Upper lobe of left lung (tissue), 4 donors: ENCODE results near the gene PVALEF.
A peak's percentile ranks its signal among the peaks of the same experiment; 100 is the strongest.

Source experiments
- EP300 ChIP-seq, 4 donors: sonication (generic); formaldehyde crosslinking; IDR thresholded peaks; one replicate each; pipeline ENCODE4 v1.5.1; 2017; ENCODE audit warnings: antibody characterized with exemption in 4 of 4, control low read depth in 2 of 4
- POLR2A ChIP-seq, 4 donors: fragments of 450-650 bp; IDR thresholded peaks; one replicate each; pipeline ENCODE4 v1.5.1; 2016 to 2017; ENCODE audit warnings: antibody characterized with exemption in 4 of 4, mild to moderate bottlenecking in 2 of 4
- POLR2AphosphoS5 ChIP-seq, 2 donors: sonication (generic); formaldehyde crosslinking; IDR thresholded peaks; one replicate each; pipeline ENCODE4 v1.5.1; 2017; ENCODE audit warnings: antibody characterized with exemption in 2 of 2
- TF ChIP-seq, protein P1 (sequence below), 6 experiments: fragments of 450-650 bp in 4 of 6; fragments of 200-600 bp in 2 of 6; sonication (generic) in 2 of 6; IDR thresholded peaks; one replicate each; pipeline ENCODE4 v1.5.1; 2016 to 2019; ENCODE audit warnings: antibody characterized with exemption in 6 of 6

DNA sequence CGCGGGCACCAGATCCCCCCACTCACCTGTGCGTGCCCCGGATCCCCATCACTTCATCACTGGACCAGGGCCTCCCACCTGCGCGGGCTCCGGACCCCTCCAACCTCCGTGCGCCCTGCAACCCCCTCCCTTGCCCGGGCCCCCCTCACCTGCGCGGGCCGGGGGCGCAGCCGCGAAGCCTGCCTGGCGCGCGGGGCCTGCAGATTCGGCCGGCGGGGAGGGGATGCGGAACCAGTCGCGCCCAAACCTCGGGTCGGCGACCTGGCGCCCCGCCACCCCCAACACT is 57.3 kb downstream of the PVALEF start:
- TF ChIP-seq, protein P1, sequence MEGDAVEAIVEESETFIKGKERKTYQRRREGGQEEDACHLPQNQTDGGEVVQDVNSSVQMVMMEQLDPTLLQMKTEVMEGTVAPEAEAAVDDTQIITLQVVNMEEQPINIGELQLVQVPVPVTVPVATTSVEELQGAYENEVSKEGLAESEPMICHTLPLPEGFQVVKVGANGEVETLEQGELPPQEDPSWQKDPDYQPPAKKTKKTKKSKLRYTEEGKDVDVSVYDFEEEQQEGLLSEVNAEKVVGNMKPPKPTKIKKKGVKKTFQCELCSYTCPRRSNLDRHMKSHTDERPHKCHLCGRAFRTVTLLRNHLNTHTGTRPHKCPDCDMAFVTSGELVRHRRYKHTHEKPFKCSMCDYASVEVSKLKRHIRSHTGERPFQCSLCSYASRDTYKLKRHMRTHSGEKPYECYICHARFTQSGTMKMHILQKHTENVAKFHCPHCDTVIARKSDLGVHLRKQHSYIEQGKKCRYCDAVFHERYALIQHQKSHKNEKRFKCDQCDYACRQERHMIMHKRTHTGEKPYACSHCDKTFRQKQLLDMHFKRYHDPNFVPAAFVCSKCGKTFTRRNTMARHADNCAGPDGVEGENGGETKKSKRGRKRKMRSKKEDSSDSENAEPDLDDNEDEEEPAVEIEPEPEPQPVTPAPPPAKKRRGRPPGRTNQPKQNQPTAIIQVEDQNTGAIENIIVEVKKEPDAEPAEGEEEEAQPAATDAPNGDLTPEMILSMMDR (IDR thresholded peaks at IDR 0.05): peak in 1 of 6 experiments; percentile 12
- TF ChIP-seq POLR2AphosphoS5 (IDR thresholded peaks at IDR 0.05) (no peak), EP300 (IDR thresholded peaks at IDR 0.05) (no peak), POLR2A (IDR thresholded peaks at IDR 0.05) (no peak)
